Measurements from ENCODE around the gene ASB10.

Gene ASB10, protein sequence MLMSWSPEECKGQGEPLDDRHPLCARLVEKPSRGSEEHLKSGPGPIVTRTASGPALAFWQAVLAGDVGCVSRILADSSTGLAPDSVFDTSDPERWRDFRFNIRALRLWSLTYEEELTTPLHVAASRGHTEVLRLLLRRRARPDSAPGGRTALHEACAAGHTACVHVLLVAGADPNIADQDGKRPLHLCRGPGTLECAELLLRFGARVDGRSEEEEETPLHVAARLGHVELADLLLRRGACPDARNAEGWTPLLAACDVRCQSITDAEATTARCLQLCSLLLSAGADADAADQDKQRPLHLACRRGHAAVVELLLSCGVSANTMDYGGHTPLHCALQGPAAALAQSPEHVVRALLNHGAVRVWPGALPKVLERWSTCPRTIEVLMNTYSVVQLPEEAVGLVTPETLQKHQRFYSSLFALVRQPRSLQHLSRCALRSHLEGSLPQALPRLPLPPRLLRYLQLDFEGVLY

DNA sequence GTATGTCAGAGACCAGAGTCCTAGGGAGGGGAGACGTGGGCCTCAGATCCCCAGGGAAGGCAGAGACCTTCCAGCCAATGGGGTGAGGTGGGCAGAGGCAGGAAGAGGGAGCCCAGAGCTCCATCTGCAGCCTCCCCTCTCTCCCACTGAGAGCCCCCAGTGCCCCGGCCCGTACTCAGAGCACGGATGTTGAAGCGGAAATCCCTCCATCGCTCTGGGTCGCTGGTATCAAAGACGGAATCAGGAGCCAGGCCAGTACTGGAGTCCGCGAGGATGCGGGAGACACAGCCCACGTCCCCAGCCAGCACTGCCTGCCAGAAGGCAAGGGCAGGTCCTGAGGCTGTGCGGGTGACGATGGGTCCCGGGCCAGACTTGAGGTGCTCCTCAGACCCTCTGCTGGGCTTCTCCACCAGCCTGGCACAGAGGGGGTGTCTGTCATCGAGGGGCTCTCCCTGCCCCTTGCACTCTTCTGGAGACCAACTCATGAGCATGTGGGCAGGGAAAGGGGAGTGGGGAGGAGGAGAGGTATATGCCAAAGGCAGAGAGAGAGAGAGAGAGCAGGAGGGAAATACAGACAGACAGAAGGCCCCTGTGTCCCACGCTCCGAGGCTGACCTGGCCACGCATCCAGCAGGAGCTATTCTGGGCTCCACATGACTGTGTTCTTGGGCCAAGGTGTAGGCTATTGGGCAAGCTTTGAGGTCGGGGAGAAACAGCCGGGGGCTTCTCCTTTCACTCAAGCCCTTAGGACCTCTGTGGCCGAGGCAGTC is at the start of gene ASB10:
Gene ASB10 (minus strand): TSS at position 611 of the 769 bp plus-strand sequence. CDS start 120 bp downstream, at position 491.
- DNase-seq: no peak

DNA sequence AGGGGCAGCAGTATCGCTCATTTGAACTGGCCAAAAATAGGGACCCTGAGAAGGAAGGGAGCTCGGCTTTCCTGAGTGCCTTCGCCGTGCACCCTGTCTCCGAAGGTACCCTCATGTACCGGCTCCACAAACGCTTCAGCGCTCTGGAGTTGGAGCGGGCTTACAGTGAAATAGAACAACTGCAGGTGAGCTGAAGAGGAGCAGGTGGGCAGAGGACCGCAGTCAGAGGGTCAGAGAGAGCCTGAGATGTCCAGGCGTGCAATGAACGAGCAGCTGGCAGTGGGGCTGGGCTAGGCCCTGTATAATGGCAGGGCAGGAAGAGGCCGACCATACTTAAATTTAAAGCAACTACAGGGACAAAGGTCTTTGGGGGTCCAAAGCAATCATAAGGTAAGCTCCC is 49.4 kb upstream of the ASB10 start:
- no peak for DNase-seq

DNA sequence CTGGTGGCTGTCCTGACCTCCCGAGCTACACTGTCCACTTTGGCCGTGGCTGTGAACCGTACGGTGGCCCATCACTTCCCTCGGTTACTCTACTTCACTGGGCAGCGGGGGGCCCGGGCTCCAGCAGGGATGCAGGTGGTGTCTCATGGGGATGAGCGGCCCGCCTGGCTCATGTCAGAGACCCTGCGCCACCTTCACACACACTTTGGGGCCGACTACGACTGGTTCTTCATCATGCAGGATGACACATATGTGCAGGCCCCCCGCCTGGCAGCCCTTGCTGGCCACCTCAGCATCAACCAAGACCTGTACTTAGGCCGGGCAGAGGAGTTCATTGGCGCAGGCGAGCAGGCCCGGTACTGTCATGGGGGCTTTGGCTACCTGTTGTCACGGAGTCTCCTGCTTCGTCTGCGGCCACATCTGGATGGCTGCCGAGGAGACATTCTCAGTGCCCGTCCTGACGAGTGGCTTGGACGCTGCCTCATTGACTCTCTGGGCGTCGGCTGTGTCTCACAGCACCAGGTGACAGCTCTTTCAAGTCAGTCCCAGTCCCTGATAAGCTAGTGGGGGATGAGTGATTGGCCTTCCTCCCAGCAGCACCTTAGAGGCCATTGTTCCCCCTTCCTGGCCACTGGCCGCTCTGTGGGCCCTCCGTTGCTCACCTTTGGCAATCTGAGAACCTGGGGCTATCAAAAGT is 48.2 kb upstream of the ASB10 start:
- DNase-seq: no peak

DNA sequence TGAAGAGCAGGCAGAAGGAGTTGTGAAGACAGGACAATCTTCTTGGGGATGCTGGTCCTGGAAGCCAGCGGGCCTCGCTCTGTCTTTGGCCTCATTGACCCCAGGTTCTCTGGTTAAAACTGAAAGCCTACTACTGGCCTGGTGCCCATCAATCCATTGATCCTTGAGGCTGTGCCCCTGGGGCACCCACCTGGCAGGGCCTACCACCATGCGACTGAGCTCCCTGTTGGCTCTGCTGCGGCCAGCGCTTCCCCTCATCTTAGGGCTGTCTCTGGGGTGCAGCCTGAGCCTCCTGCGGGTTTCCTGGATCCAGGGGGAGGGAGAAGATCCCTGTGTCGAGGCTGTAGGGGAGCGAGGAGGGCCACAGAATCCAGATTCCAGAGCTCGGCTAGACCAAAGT is 46.8 kb upstream of the ASB10 start:
- DNase-seq: no peak

DNA sequence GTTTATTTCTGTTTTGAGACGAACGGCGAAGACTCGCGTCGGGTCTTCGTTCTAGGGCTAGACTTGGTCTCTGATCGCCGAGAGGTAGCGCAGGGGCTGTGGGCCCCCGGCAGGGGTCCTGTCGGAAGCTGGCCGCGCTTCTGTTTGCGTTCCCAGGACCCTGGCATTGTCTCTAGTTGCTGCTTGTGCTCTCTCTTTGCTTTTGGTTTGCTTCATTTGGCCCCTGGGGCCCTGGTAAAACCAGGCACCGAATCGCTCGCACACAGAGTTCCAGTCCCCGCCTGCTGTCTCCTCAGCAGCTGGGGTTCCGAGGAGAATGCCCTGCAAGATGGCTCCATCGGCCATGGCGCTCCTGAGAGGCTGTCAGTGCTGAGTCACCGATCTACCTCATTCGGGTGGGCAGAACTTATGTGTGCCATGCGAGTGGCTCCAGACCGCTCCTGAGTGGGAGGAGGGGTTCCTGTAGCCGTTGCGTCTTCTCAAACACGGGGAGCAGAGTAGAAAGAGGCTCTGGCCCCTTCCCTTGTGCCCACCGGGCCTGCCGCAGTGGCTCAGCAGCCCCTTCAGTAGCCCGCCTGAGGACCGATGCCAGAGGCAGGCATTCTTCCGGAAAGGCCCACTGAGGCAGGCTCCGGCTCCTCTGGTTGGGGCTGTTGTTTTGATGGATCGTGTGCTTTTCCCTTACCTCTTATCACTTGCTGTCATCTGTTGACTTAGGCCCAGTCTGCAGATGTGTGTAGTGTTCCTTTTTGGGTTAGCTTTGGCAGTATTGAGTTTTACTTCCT is 46.1 kb upstream of the ASB10 start:
- DNase-seq: peak; percentile 85

DNA sequence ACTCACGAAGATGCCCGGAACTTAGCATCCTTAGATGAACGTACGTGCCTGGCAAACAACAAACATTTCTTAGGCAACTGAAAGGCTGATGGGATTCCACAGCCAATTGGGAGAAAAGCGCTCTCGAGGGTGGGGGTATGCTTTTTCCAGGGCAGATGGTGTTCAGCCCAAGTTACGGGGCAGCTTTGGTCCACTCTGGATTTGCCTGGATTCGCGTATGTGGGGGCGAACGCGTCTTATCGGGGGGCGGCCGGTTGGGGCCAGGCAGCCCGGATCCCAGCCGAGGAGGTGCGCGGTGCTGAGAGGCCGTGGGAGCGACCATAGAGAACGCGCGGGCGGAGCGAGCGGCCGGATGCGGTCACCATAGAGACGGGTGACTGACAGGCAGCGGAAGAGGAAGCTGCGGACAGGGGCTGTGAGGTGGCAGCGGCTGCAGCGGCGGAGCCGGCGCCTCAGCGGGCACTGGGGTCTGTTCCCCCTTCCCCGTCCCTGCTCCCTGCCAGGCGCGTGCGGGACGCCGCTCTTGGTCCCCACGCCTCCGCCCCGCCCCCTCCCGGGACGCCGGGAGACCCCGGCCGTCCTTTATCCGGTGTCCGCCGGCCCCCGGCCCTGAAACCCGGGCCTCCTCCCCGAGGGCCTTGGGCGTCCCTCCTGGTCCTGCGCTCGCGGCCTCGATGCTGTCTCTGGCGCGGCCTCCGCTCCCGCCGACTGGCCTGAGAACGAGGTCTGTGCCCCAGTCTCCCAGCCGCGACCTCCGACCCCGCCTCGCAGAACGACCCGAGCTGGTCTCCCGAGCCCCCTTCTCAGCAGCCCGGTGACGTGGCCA is 45.3 kb upstream of the ASB10 start, which contains the start of gene CHPF2:
Gene CHPF2 (plus strand): TSS at position 393 of the 826 bp plus-strand sequence. CDS start 1,529 bp downstream, outside the sequence.
- peak; percentile 91 for DNase-seq

DNA sequence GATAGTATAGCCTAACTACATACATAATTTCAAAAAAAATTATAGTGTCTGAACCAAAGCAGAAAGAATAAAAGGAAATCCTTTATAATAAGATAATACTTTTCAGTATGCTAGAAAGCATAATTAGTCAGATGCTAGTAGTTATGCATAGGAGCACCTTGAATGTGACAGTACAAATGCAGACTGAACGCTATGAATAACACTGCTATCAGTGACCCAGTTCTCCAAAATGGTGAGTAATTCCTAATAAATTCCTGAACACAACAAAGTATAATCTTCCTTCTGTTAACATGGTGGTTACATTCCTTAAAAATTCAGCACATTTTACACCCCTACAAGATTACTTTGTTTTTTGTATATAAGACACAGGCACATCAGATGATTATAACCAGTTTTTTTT is 44.0 kb upstream of the ASB10 start:
- DNase-seq: no peak

DNA sequence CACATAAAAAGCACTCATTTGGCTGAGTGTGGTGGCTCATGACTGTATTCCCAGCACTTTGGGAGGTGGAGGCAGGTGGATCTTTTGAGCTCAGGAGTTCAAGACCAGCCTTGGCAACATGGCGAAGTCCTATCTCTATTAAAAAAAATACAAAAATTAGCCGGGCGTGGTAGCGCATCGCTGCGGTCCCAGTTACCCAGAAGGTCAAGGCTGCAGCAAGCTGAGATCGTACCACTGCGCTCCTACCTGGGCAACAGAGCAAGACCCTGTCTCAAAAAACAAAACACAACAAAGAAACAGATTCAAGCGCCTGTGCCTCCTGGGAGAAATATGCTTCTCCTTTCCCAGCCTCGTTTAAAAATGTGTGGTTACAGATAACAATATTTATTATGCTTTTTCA is 42.2 kb upstream of the ASB10 start:
- DNase-seq: no peak

DNA sequence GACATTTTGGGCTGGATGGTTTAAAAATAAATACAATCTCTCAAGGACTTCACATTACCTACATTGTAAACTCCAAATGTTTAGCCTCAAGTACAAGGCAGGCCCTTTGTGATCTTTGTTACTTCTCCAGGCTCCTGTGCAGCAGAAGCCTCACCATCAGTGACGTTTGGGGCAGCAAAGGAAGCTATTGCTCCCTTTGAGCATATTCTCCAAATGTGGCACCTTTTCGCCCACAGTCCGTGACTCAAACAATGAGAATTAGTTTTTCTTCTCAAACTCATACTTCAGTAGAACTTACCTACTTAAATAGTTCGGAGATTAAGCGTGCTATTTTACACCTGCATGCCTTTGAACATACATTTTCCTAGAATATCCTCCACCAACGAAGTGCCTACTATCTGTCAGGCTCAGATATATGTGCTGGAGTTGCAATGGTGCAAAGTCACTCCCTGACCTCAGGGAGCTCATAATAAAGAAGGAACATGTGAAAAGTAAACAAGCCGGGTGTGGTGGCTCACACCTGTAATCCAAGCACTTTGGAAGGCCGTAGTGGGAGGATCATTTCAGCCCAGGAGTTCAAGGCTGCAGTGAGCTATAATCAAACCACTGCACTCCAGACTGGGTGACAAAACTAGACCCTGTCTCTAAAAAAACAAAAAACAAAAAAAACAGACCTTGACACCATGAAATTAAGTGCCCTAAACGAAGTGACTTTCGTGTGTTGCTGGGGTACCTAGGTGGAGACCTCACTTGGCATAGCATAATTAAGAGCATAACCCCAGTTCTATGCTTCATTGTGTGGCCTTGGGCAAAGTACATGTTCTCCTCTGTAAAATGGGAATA is 41.2 kb upstream of the ASB10 start:
- DNase-seq: no peak

DNA sequence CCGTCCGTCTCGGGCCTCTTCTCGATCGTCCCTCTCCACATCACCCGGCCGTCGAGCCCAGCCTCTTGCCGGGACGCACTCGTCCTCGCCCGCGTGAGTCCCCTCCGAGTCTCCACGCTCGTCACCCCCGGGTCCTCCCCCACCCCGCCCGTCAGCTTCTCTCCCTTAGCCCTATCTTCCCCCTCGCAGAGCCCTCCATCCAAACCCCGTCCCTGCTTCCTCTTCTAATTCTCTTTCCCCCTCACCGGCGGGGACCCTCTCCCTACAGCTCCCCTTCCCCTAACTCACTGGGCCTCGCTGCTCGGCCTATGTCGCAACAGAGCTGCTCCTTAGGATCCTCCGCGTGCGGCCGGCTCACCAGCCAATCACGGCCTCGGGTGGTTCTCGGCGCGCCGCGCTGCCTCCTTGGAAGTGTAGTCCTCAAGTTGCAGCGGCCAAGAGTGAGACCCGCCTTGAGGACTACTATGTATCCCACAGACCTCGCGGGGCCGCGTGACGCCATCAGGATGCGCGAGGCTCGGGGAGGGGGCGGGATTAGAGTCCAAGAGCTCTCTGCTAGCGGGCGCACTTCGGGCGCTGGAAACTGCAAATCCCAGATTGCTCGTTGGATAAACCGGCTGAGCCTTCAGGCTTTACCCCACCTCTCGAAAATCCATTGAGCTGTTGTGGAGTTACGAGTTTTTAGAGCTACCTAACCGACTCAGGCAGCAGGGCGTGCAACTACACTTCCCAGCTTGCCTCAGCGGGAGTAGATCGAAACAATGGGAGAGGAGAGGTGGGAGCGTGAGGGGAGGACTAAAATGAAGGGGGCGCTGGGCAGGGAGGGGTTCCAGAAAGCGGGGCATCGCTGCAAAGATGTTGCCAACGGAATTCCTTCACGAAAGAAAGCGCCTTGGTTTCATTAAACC is 40.1 kb upstream of the ASB10 start, which contains the start of gene ABCF2:
Gene ABCF2 (minus strand): TSS at position 331 of the 908 bp plus-strand sequence. CDS start 747 bp downstream, outside the sequence.
- DNase-seq: peak; percentile 99

DNA sequence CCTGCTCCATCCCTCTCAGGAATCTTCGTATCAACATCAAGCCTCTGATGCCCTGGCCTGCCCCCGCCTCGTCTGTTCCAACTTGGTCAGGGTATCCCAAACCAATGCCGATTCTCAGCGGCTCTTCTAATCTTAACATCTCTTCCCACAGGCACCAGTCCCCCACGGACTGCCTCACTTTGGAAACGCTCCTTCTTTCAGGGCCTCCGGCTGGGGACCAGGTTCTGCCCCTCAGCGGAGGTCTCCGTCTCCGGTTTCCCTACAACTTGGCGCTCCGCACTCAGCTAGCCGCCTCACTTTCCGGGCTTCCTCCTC is 39.5 kb upstream of the ASB10 start:
- DNase-seq: no peak

DNA sequence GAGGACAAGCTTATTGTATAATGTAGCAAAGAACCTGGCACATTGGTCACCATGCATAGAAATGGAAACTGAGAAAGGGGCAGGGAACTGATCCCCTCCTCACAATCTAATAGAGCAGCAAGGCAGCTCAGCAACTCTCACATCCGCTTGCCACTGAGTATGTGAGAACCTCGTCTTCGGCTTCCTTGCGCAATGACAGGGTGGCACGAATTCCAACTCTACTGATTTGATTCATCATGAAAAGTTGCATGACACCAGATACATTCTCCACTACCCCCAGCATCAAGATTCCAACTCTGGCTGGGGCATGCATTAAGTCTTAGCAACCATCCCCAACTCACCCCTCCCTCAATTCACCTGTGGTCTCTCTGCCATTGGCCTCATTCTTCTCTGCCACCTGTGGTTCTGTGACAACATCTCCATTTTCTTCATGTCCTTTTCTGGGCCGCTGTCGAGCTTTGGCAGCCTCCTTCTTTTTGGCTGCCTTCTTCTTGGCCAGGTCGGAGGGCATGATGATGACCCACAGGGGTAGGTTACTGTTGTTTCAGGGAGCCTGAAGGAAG is 39.0 kb upstream of the ASB10 start:
- no peak for DNase-seq

DNA sequence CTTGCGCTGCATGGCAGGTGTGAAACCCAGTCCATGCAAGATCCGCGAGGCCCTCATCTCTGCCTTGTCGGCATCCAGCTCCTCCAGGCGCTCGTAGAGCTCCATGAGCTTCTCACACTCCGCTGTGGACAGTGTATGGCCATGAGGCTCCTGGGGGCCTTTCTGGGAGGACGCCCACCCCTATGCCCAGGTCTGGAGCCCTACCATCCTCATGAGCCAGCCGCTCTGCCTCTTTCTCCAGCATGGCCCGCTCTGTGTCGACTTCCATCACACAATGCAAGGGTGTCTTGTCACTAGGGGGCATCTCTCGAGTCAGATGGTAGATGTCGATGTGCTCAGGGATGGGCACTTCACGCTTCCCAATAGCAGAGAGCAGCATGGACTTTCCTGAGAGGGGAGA is 36.7 kb upstream of the ASB10 start:
- no peak for DNase-seq

DNA sequence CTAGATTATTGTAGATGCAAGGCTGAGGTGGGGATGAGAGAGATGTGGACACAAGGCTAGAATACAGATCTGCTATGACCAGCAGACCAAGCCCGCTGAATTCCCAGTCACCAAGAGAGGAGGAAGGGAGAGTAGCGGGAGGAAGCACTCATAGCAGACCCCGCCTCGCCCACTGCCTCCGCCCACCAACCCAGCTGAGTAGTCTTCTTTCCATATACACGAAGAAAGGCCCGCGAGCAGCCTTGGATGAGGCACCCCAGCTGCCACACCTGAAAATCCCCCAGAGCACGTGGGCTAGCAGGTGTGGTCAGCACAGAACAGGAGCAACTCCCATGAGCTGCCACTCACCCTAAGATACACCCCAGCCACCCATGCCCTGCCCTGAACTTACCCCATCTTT is 31.1 kb upstream of the ASB10 start:
- no peak for DNase-seq

DNA sequence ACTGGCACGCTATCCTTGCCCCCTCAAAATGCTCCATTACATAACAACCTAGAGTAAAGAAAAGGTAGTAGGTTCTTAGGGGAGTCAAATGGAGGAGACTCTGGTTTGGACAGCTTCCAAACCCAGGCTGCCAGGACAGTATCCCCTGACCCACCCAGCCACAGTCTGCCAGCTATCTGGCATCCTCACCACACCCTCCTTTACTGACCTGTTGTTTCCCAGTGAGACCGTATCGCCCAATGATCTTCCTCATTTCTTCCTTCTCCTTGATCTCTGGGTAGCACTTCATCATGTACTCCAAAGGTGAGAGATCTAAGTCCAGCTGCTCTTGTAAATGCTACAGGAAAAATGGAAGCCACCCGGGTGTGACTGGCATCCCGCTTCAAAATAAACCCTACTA is 28.3 kb upstream of the ASB10 start:
- DNase-seq: no peak

DNA sequence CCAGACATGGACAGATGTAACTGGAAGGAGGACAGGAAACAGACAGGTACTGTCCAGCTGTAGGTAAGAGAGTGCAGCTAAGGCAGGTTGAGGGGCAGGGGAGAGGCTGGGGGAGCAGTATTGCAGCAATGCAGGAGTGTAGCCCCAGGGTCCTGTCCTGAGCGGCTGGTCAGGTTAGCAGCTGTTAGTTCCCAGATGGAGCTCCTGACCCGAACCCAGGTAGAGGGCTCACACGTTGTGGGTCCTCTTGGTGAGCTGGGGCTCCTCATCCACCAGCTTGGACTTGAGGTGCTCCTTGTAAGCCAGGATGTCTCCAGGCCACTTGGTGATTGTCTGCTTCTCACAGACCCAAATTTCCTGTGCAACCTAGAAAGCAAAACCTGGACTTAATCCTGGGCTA is 26.8 kb upstream of the ASB10 start:
- DNase-seq: no peak

DNA sequence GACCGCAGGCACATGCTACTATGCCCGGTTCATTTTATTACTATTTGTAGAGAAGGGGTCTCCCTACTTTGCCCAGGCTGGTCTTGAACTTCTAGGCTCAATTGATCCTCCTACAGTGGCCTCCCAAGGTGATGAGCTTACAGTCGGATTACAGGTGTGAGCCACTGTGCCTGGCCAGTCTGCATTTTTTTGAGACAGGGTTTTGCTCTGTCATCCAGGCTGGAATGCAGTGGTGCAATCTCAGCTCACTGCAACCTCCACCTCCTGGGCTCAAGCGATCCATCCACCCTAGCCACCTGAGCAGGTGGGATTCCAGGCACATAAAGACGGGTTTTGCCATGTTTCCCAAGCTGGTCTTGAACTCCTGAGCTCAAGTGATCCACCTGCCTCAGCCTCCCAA is 25.6 kb upstream of the ASB10 start:
- no peak for DNase-seq

DNA sequence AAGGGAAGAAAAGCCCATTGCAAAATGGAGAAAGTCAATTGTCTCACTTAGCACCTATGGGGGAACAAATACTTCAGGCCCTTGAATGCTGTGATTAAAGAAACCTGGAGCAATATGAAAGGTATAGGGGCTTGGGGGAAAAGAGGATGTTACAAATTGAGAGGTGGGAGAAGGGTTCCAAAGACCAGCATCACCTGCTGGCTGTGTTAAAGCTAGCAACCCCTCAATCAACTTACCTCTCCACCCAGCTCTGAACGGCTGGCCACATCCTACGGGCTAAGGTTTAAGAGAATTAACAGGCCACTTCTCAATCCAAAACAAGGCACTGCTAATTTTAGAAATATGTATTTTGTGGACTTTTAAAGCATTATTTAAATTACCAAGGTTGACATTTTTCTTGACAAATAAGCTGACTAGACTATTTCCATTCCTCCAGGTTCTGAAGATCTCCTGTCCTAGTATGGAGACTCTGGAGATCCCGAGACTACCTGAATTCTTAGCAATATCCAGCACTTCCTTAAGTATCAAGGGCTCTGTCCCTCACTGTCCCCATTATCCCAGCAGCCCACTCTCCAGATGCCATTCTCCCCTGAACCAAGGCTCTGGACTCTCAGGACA is 24.2 kb upstream of the ASB10 start:
- no peak for DNase-seq

Data from stimulated activated CD4-positive, alpha-beta T cell treated with anti-CD3 and anti-CD28 coated beads, Interleukin-1b, Interleukin-23, amount 100 ng/mL, for 48 hours (primary cell).